HG02870 (cell line): ENCODE data around the gene PDPK1.
A peak's percentile ranks its signal among the peaks of the same experiment; 100 is the strongest.

Source experiments
- ATAC-seq: cut with Tn5 transposase; IDR thresholded peaks from one replicate; pipeline ENCODE4 v1.9.1; 2021; ENCODE audit warnings: mild to moderate bottlenecking, moderate library complexity; ENCODE audit not compliant: unreplicated experiment

Gene PDPK1

DNA sequence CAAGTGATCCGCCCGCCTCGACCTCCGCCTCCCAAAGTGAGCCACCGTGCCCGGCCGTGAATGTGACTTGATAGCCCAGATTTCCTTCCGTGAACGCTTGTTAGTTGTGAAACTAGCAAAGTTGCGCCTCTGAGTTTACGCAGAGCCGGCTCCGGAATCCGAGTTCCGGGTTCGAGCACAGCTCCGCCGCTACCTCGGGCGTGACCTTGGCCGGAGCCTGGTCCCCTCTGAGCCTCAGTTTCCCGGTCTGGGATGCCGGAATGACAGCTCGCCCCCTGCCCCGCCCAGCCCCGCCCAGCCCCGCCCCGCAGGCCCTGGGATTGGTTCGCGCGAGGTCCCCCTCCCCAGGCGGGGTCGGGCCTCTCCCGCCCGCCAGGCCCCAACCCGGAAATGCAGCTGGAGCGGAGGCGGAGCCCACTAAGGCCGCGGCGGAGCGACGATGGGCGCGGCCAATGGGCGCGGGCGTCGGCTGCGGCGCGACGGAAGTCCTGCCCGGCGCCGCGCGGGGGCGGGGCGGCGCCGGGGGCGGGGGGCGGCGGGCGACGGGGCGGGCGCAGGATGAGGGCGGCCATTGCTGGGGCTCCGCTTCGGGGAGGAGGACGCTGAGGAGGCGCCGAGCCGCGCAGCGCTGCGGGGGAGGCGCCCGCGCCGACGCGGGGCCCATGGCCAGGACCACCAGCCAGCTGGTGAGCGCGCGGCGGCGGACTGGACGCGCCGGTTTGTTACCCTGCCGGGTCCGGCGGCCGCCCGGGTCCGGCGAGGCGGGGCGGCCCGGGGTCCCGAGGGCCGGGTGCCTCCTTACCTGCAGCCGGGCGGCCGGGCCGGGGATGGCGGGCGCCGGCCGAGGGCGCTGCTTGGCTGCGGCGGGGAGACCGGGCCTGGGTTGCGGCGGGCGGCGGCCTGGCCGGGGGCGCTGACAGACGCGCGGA, at the start of gene PDPK1:
PDPK1 (plus strand) TSS at position 571 of the 929 bp plus-strand sequence; CDS start at position 663, 92 bp downstream.
- peak; percentile 82 for ATAC-seq

DNA sequence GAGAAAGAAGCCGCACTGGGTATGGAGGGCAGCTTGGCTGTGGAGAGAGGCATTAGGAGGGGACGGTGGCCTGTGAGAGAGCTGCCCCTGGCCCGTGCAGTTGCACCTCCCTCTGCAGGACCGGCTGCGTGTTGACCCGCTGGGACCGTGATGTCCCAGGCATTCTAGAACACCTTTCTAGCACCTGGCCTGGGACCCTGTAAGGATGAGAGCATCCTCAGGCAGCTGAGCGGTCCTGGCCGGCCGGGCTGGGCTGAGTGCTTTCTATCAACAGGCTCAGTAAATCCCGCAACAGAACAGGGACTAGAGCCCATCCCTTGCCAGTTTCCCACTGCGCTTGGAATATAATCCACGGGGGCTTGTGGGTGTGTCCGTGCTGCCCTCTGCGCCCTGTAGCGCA, 48.2 kb upstream of the PDPK1 start:
- no peak for ATAC-seq

- ATAC-seq: no peak
Observed at GRCh38 chr16:2490190-2491105, 47.4 kb upstream of the PDPK1 start.

DNA sequence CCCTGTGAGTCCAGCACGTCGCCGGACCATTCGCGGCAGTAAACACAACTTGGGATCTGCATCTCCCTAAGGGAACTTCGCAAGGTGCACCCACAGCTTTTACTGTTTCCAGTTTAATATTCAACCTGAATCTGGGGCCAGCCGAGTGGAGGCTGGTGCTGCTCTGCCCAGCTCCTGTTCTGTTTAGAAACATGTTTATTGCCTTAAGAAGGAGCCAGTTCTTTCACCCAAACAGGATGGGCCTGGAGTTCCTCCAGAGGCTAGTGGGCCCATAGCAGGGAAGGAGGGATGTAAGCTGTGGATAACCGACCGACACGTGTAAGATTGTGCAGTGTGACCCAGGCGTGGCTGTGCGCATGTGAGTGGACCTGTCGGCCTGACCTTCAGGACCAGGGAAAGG, 45.5 kb upstream of the PDPK1 start:
- no peak for ATAC-seq

- ATAC-seq: no peak
Observed at GRCh38 chr16:2493605-2494004, 44.2 kb upstream of the PDPK1 start.

DNA sequence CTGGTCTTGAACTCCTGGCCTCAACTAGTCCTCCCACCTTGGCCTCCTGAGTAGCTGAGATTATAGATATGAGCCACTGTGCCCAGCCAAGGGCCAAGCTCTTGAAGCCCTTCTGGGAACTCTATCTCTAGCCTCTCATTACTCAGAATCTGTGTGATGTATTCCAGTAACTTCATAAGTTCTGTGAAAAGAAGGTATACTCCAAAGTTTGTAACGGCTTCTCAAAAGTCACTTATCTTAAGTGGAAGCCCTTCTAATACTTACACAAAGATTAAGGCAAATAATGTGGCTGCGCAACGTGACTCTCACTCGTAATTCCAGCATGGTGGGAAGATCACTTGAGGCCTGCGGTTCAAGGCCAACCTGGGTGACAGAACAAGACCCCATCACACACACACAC, 43.2 kb upstream of the PDPK1 start:
- ATAC-seq: no peak

GRCh38 chr16:2495041-2495440, 42.8 kb upstream of the PDPK1 start:
- ATAC-seq: no peak

- no peak for ATAC-seq
Observed at GRCh38 chr16:2496223-2497115, 41.4 kb upstream of the PDPK1 start.

DNA sequence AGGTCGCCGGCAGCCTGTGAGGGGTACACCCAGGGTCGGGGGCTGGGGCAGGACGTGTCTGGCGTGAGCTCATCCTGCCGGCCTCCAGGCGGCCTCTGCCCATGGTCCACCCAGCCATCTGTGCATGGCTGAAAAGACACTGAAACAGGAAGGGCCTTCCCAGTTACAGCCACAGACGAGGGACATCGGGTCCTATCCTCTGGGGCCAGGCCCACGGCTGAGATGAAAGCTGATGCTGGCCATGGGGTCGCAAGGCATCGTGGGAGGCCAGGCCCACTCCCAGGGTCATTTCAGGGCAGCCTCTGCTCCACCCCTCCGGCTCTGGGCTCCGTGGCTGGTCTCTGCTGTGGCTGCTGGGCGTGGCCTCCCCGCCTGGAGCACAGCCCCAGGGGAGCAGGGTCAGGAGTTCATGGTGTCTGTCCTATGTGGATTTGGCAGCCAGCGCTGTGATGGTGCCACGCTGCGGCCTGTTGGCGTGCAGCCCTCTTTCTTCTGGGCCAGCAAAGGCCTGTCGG, 40.6 kb upstream of the PDPK1 start:
- ATAC-seq: no peak

DNA sequence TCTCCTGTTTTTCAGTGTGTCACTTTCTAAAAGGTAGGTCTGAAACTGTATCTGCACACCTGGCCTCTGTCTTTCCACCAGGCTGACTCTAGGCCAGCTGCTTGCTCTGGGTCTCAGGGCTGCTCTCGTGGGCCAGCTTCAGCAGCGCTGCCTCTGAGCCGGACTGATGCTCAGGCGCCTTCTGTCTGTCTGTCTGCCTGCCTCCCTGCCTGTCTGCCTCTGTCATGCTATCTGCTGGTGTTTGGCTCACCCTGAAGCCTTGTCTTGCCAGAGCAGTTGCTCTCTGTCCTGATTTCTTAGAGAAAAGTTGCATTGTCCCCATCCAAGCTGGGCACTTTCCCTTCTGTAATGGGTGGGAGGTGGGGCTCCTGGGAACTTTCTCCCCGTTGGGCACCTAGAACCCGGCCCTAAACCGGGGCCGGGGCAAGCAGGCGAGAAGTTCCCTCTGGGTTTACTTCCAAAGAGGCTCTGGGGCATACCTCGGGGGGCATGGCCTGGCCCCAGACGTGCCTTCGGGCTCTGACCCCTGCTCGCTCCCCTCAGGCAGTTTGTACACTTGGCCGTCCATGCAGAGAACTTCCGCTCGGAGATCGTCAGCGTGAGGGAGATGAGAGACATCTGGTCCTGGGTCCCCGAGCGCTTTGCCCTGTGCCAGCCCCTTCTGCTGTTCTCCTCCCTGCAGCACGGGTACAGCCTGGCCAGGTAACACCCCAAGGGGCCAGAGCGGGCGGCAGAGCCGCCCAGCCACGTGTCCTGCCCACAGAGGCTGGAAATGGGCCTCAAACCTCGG, 39.9 kb upstream of the PDPK1 start:
- no peak for ATAC-seq

DNA sequence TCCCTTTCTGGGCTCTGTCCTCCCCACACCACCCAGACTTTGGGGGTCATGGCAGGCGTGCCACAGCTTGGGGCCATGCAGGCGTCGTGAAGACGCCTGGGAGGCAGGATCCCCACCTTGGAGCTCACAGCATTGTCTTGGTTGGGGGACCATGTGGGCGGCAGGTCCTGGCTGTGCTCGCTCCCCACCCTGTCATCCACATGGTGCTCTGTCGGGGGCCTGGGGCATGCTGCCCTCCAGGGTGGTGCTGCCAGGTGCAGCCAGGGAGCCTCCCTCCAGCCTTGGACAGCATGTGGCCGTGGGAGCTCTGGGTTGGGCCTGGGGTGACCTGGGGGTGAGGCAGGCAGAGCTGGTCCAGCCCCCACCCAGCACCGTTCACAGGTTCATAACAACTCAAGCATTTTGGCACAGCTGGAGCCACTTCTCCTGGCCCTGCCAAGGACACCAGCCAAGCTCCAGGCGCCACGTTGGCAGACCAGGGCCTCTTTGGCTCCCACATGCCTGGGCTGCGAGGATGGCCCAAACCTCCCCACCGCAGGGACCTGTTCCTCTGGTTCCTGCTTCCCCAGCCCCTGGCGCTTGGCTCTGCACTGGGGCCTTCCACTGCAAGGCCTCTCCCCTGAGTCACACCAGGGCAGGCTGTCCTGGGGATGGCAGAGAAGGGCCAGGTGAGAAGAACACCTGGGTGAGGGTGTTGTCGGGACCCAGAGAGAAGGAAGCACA, 39.1 kb upstream of the PDPK1 start:
- no peak for ATAC-seq

DNA sequence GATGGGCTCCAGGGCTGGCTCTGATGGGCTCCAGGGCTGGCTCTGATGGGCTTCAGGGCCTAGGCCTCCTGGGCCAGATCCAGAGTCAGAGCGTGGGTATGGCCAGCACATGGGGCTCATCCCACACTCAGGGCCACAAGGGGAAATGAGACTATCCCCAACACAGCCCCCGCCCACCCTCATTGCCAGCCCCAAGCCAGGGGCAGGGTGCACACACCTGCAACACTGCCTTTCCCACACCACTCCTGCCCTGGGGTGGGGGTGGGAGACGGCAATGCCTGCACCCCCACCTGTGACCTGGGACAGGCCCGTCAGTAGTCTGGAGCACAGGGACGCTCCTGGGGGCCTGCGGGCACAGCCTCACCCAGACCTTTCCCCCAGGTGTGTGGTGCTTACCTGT, 38.4 kb upstream of the PDPK1 start:
- ATAC-seq: no peak

- no peak for ATAC-seq
Observed at GRCh38 chr16:2499890-2500429, 37.9 kb upstream of the PDPK1 start.

GRCh38 chr16:2500430-2500917, 37.3 kb upstream of the PDPK1 start:
- ATAC-seq: no peak

- peak; percentile 53 for ATAC-seq
Observed at GRCh38 chr16:2500918-2501750, 36.7 kb upstream of the PDPK1 start.

GRCh38 chr16:2501946-2502895, 35.6 kb upstream of the PDPK1 start:
- ATAC-seq: no peak

DNA sequence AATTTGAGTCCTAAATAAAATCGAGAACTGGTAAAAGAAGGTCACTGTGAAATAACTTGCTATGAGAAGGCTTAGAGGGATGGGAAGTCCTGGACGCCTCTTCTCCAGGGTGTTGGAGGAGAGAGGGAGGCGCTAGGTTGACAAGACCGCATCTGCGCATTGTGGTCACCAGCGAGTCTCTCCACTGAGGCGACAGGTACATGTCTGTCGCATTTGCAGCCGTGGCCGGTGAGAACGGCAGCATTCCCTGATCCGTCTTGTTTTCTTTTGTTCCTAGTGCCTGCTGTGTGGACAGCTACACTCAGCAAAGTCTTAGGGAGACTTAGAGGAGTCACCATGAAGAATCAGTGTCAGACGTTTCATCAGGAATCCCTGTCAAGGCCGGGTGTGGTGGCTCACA, 32.1 kb upstream of the PDPK1 start:
- no peak for ATAC-seq
